H1 (cell line): Measurements from ENCODE around the gene NDUFB2. TPM values are rescaled to one million over a fixed set of nuclear protein-coding genes. Genes with fewer than 3 reads are reported as not detected.

ENCODE experiments used
- BACH1 ChIP-seq: IDR thresholded peaks from 2 replicates; pipeline ENCODE4 v1.6.1; 2012; ENCODE audit warnings: low read length, improper control_type of control experiment
- CHD2 ChIP-seq: IDR thresholded peaks from 2 replicates; pipeline ENCODE4 v1.6.1; 2012; ENCODE audit warnings: low read length, improper control_type of control experiment
- JUND ChIP-seq: IDR thresholded peaks from 2 replicates; pipeline ENCODE4 v1.6.1; 2011; ENCODE audit warnings: mild to moderate bottlenecking, improper control_type of control experiment, low read length
- MAFK ChIP-seq: IDR thresholded peaks from 2 replicates; pipeline ENCODE4 v1.6.1; 2012; ENCODE audit warnings: low read depth, mild to moderate bottlenecking, improper control_type of control experiment, low read length
- NANOG ChIP-seq: IDR thresholded peaks from 2 replicates; pipeline ENCODE4 v1.6.1; 2011; ENCODE audit warnings: low read length, low read depth, mild to moderate bottlenecking, inconsistent platforms; ENCODE audit not compliant: insufficient read depth, poor library complexity, severe bottlenecking
- NRF1 ChIP-seq: IDR thresholded peaks from 2 replicates; pipeline ENCODE4 v1.6.1; 2011; ENCODE audit warnings: mild to moderate bottlenecking, low read depth, low read length, improper control_type of control experiment
- RAD21 ChIP-seq, 2 experiments: IDR thresholded peaks in 1 of 2; conservative IDR thresholded peaks in 1 of 2; 2 replicates each; pipeline ENCODE4 v1.6.1; 2011; ENCODE audit warnings: low read depth in 2 of 2, low read length in 2 of 2, improper control_type of control experiment in 1 of 2, inconsistent platforms in 1 of 2, mild to moderate bottlenecking in 1 of 2, moderate library complexity in 1 of 2
- RXRA ChIP-seq: IDR thresholded peaks from 2 replicates; pipeline ENCODE4 v1.6.1; 2011; ENCODE audit warnings: low read depth, mild to moderate bottlenecking, low read length, moderate library complexity; ENCODE audit not compliant: insufficient read depth
- TBP ChIP-seq: IDR thresholded peaks from 2 replicates; pipeline ENCODE4 v1.6.1; 2011; ENCODE audit warnings: low read depth, low read length, improper control_type of control experiment
- polyA plus RNA-seq, 7 experiments: library from polyadenylated mRNA; depleted of rRNA in 3 of 7; stranded (reverse) in 5 of 7; unstranded in 2 of 7; fragments of >200 nt in 5 of 7; fragments of 200-250 nt in 2 of 7; gene quantifications; 1 replicate in 5 of 7; 2 replicates in 1 of 7; 4 replicates in 1 of 7; pipeline versions ENCODE4 v1.2.1 to v1.2.3, GENCODE V29; 2011 to 2013; ENCODE audit warnings: missing spikeins in 2 of 7, mixed read lengths in 2 of 7
- total RNA-seq: library from RNA; stranded (reverse); fragmentation: NEBNext Ultra II Directional; extraction: Animal tissue kit (Norgen Biotek cat#: 25700); gene quantifications from 2 replicates; pipeline ENCODE4 v1.2.1, GENCODE V29; 2021
- TF ChIP-seq, protein P1 (sequence below): fragments of 300-600 bp; sonication (generic); IDR thresholded peaks from 2 replicates; pipeline ENCODE4 v1.7.1; 2012; ENCODE audit warnings: low read length, moderate library complexity, mild to moderate bottlenecking, inconsistent platforms; ENCODE audit not compliant: insufficient replicate concordance
- TF ChIP-seq, protein P2 (sequence below): IDR thresholded peaks from 2 replicates; pipeline ENCODE4 v1.6.1; 2012; ENCODE audit warnings: inconsistent platforms

NDUFB2 gene
- total and polyA plus RNA-seq, 2 of the 8 experiments (the other 6 are each of a cell fraction or from before 2014, with no cell fraction given), result 168 to 881 TPM

DNA sequence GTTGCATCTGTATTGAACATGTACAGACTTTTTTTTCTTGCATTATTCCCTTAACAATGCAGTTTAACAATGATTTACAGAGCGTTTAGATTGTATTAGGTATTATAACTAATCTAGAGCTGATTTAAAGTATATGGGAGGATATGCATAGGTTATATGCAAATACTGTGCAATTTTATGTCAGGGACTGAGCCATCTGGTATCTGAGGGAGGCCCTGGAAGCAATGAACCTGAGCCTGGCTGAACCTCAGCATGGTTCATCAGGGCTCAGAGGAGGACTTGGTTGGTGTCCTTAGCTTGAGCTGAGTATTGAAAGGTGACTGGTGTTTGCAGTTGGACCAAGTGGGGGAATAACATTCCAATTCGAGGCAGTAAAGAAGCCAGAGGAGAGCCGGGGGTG is 19.0 kb upstream of the NDUFB2 start (continued):
- TF ChIP-seq, protein P1, sequence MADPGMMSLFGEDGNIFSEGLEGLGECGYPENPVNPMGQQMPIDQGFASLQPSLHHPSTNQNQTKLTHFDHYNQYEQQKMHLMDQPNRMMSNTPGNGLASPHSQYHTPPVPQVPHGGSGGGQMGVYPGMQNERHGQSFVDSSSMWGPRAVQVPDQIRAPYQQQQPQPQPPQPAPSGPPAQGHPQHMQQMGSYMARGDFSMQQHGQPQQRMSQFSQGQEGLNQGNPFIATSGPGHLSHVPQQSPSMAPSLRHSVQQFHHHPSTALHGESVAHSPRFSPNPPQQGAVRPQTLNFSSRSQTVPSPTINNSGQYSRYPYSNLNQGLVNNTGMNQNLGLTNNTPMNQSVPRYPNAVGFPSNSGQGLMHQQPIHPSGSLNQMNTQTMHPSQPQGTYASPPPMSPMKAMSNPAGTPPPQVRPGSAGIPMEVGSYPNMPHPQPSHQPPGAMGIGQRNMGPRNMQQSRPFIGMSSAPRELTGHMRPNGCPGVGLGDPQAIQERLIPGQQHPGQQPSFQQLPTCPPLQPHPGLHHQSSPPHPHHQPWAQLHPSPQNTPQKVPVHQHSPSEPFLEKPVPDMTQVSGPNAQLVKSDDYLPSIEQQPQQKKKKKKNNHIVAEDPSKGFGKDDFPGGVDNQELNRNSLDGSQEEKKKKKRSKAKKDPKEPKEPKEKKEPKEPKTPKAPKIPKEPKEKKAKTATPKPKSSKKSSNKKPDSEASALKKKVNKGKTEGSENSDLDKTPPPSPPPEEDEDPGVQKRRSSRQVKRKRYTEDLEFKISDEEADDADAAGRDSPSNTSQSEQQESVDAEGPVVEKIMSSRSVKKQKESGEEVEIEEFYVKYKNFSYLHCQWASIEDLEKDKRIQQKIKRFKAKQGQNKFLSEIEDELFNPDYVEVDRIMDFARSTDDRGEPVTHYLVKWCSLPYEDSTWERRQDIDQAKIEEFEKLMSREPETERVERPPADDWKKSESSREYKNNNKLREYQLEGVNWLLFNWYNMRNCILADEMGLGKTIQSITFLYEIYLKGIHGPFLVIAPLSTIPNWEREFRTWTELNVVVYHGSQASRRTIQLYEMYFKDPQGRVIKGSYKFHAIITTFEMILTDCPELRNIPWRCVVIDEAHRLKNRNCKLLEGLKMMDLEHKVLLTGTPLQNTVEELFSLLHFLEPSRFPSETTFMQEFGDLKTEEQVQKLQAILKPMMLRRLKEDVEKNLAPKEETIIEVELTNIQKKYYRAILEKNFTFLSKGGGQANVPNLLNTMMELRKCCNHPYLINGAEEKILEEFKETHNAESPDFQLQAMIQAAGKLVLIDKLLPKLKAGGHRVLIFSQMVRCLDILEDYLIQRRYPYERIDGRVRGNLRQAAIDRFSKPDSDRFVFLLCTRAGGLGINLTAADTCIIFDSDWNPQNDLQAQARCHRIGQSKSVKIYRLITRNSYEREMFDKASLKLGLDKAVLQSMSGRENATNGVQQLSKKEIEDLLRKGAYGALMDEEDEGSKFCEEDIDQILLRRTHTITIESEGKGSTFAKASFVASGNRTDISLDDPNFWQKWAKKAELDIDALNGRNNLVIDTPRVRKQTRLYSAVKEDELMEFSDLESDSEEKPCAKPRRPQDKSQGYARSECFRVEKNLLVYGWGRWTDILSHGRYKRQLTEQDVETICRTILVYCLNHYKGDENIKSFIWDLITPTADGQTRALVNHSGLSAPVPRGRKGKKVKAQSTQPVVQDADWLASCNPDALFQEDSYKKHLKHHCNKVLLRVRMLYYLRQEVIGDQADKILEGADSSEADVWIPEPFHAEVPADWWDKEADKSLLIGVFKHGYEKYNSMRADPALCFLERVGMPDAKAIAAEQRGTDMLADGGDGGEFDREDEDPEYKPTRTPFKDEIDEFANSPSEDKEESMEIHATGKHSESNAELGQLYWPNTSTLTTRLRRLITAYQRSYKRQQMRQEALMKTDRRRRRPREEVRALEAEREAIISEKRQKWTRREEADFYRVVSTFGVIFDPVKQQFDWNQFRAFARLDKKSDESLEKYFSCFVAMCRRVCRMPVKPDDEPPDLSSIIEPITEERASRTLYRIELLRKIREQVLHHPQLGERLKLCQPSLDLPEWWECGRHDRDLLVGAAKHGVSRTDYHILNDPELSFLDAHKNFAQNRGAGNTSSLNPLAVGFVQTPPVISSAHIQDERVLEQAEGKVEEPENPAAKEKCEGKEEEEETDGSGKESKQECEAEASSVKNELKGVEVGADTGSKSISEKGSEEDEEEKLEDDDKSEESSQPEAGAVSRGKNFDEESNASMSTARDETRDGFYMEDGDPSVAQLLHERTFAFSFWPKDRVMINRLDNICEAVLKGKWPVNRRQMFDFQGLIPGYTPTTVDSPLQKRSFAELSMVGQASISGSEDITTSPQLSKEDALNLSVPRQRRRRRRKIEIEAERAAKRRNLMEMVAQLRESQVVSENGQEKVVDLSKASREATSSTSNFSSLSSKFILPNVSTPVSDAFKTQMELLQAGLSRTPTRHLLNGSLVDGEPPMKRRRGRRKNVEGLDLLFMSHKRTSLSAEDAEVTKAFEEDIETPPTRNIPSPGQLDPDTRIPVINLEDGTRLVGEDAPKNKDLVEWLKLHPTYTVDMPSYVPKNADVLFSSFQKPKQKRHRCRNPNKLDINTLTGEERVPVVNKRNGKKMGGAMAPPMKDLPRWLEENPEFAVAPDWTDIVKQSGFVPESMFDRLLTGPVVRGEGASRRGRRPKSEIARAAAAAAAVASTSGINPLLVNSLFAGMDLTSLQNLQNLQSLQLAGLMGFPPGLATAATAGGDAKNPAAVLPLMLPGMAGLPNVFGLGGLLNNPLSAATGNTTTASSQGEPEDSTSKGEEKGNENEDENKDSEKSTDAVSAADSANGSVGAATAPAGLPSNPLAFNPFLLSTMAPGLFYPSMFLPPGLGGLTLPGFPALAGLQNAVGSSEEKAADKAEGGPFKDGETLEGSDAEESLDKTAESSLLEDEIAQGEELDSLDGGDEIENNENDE, result no peak
- no peak for TF ChIP-seq NANOG
- no peak for TF ChIP-seq JUND
- TF ChIP-seq RAD21 (IDR thresholded peaks at IDR 0.05 in 1 of 2, conservative IDR thresholded peaks at IDR 0.05 in 1 of 2; ENCODE audit: low read depth in 2 of 2, low read length in 2 of 2), result no peak
- TF ChIP-seq NRF1, result no peak
- no peak for TF ChIP-seq TBP
- no peak for TF ChIP-seq RXRA
- TF ChIP-seq BACH1, result no peak
- TF ChIP-seq, protein P2, sequence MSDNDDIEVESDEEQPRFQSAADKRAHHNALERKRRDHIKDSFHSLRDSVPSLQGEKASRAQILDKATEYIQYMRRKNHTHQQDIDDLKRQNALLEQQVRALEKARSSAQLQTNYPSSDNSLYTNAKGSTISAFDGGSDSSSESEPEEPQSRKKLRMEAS, result no peak
- no peak for TF ChIP-seq MAFK
- TF ChIP-seq CHD2, result no peak
- TF ChIP-seq, all 59 proteins: peak for 0
